Measurements from ENCODE around the gene CNTNAP5.

DNA sequence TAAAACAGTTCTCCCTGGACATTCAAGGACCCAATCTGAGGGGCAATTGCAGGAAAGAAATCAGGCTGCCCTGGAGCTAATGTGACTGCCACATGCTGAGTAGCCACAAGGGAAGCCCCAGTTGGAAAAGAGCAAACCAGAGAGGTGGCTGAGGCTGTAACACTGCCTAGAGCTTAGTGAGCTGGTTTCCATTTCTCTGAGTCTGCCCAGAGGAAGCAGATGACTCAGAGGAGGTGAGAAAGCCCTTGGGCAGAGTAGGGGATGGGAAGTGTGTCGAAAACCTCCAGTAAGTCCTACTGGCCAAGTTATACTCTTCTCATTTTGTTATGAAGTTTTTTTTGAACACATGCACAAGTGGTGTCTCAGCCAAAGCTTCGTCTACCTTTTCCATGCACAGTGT is 753.0 kb downstream of the CNTNAP5 start:
- TF ChIP-seq, protein P1, sequence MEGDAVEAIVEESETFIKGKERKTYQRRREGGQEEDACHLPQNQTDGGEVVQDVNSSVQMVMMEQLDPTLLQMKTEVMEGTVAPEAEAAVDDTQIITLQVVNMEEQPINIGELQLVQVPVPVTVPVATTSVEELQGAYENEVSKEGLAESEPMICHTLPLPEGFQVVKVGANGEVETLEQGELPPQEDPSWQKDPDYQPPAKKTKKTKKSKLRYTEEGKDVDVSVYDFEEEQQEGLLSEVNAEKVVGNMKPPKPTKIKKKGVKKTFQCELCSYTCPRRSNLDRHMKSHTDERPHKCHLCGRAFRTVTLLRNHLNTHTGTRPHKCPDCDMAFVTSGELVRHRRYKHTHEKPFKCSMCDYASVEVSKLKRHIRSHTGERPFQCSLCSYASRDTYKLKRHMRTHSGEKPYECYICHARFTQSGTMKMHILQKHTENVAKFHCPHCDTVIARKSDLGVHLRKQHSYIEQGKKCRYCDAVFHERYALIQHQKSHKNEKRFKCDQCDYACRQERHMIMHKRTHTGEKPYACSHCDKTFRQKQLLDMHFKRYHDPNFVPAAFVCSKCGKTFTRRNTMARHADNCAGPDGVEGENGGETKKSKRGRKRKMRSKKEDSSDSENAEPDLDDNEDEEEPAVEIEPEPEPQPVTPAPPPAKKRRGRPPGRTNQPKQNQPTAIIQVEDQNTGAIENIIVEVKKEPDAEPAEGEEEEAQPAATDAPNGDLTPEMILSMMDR (IDR thresholded peaks at IDR 0.05): no peak
- TF ChIP-seq POLR2A (IDR thresholded peaks at IDR 0.05) (no peak), POLR2AphosphoS5 (IDR thresholded peaks at IDR 0.05) (no peak), EP300 (IDR thresholded peaks at IDR 0.05; ENCODE audit: low read depth) (no peak)
